Smooth muscle cell (in vitro differentiated cells): Measurements from ENCODE around the gene KIF7. TPM values are rescaled to one million over a fixed set of nuclear protein-coding genes. Genes with fewer than 3 reads are reported as not detected.

Experiments
- DNase-seq: peaks from one replicate; lab custom pipeline; 2025; ENCODE audit not compliant: unreplicated experiment; lab: John Stamatoyannopoulos, UW
- H2AFZ ChIP-seq: fragments of 200-600 bp; sonication (generic); 2 replicates; pipeline ENCODE4 v1.6.0; 2016; ENCODE audit warnings: antibody characterized with exemption, low read depth, mild to moderate bottlenecking
- H3F3A ChIP-seq: fragments of 200-600 bp; sonication (generic); 2 replicates; pipeline ENCODE4 v1.6.0; 2017; ENCODE audit warnings: antibody characterized with exemption, low read depth
- H3K27ac ChIP-seq: fragments of 200-600 bp; sonication (generic); 2 replicates; pipeline ENCODE4 v1.5.1; 2016; ENCODE audit warnings: low read depth, mild to moderate bottlenecking
- H3K27me3 ChIP-seq: fragments of 200-600 bp; sonication (generic); 2 replicates; pipeline ENCODE4 v1.6.1; 2016; ENCODE audit warnings: low read depth, mild to moderate bottlenecking
- H3K36me3 ChIP-seq: fragments of 200-600 bp; sonication (generic); 2 replicates; pipeline ENCODE4 v1.5.1; 2016; ENCODE audit warnings: low read depth
- H3K4me1 ChIP-seq: fragments of 200-600 bp; sonication (generic); 2 replicates; pipeline ENCODE4 v1.5.1; 2016; ENCODE audit warnings: low read depth
- H3K4me2 ChIP-seq: fragments of 200-600 bp; sonication (generic); 2 replicates; pipeline ENCODE4 v1.6.0; 2016; ENCODE audit warnings: mild to moderate bottlenecking
- H3K4me3 ChIP-seq: fragments of 200-600 bp; sonication (generic); 2 replicates; pipeline ENCODE4 v1.5.1; 2016; ENCODE audit warnings: mild to moderate bottlenecking
- H3K79me2 ChIP-seq: fragments of 200-600 bp; sonication (generic); 2 replicates; pipeline ENCODE4 v1.6.0; 2016; ENCODE audit warnings: low read depth, mild to moderate bottlenecking
- H3K9ac ChIP-seq: fragments of 200-600 bp; sonication (generic); 2 replicates; pipeline ENCODE4 v1.6.0; 2016; ENCODE audit warnings: low read depth
- H3K9me3 ChIP-seq: fragments of 200-600 bp; sonication (generic); replicated peaks from 2 replicates; pipeline ENCODE4 v1.5.1; 2016; ENCODE audit warnings: low read depth
- H4K20me1 ChIP-seq: fragments of 200-600 bp; sonication (generic); 2 replicates; pipeline ENCODE4 v1.6.0; 2016; ENCODE audit warnings: low read depth
- CTCF ChIP-seq: fragments of 200-600 bp; sonication (generic); IDR thresholded peaks from 2 replicates; pipeline ENCODE4 v1.5.1; 2017; ENCODE audit warnings: borderline replicate concordance, mild to moderate bottlenecking, antibody characterized with exemption; ENCODE audit not compliant: insufficient read depth, poor library complexity, severe bottlenecking
- WGBS: methylation state at CpG from one replicate; pipeline ENCODE4 v1.1.7; 2016; ENCODE audit warnings: low lambda C conversion rate; 5-methylcytosine and 5-hydroxymethylcytosine counted together
- polyA plus RNA-seq: library from polyadenylated mRNA; unstranded; fragments of >200 nt; fragmentation: Nextera tagmentation; extraction: Ambion mirVana; gene quantifications from 2 replicates; pipeline ENCODE4 v1.2.1, GENCODE V29; 2016
- total RNA-seq: library from RNA; depleted of rRNA; stranded (reverse); fragments of >200 nt; gene quantifications from 2 replicates; pipeline ENCODE4 v1.2.3, GENCODE V29; 2014

KIF7 gene, protein sequence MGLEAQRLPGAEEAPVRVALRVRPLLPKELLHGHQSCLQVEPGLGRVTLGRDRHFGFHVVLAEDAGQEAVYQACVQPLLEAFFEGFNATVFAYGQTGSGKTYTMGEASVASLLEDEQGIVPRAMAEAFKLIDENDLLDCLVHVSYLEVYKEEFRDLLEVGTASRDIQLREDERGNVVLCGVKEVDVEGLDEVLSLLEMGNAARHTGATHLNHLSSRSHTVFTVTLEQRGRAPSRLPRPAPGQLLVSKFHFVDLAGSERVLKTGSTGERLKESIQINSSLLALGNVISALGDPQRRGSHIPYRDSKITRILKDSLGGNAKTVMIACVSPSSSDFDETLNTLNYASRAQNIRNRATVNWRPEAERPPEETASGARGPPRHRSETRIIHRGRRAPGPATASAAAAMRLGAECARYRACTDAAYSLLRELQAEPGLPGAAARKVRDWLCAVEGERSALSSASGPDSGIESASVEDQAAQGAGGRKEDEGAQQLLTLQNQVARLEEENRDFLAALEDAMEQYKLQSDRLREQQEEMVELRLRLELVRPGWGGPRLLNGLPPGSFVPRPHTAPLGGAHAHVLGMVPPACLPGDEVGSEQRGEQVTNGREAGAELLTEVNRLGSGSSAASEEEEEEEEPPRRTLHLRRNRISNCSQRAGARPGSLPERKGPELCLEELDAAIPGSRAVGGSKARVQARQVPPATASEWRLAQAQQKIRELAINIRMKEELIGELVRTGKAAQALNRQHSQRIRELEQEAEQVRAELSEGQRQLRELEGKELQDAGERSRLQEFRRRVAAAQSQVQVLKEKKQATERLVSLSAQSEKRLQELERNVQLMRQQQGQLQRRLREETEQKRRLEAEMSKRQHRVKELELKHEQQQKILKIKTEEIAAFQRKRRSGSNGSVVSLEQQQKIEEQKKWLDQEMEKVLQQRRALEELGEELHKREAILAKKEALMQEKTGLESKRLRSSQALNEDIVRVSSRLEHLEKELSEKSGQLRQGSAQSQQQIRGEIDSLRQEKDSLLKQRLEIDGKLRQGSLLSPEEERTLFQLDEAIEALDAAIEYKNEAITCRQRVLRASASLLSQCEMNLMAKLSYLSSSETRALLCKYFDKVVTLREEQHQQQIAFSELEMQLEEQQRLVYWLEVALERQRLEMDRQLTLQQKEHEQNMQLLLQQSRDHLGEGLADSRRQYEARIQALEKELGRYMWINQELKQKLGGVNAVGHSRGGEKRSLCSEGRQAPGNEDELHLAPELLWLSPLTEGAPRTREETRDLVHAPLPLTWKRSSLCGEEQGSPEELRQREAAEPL (N-terminal part only)
- total RNA-seq (4.8 and 7.6 TPM in 2 replicates), polyA plus RNA-seq (7.4 and 7.6 TPM in 2 replicates)

GRCh38 chr15:89654847-89655805 lies at the start of gene KIF7:
Gene KIF7, minus strand, starts transcription at chr15:89655467. Its CDS starts 2,537 bp downstream, at chr15:89652930.
- DNase-seq: peak; percentile 36
- 2% methylated on average over 64 of the region's 87 CpGs for WGBS
- H3K9ac ChIP-seq: peak within 1 kb of the TSS; percentile 66

DNA sequence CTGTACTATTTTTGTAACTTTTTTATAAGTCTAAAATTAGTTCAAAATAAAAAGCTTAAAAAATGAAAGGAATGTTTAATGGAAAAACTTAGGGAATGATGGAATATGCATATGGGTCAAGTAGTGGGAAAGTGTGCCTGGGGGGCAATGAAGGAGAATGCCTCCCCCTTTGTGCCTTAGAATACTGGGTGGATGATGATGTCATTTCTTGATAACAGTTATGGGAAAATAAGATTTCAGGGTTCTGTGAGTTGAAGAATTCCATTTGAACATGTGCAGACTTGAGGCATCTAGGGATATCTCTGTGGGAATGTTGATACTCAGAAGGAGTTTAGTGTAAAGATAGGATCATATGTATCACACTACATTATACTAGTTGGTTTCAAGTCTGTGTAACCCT lies 49.1 kb upstream of the KIF7 start:
- H3K4me1 ChIP-seq: no peaks in the 10 kb centered on the region

More at GRCh38 chr15:89654847-89655805, at the start of gene KIF7:
- Histone ChIP-seq H3K27me3 (no peaks in the 10 kb centered on the region), H3K4me2 (peak within 1 kb of the TSS; percentile 97), H2AFZ (peak within 1 kb of the TSS; percentile 91), H3K4me3 (peak within 1 kb of the TSS; percentile 89), H4K20me1 (peaks cover 6% of the 10 kb centered on the region), H3K9me3 (no peaks in the 10 kb centered on the region), H3K36me3 (no peaks in the 10 kb centered on the region), H3K27ac (no peak within 1 kb of the TSS), H3K79me2 (peaks cover 11% of the 10 kb centered on the region), H3F3A (peaks cover 3% of the 10 kb centered on the region), H3K4me1 (peaks cover 7% of the 10 kb centered on the region)
- no peak for TF ChIP-seq CTCF

More for the DNA sequence above, 49.1 kb upstream of the KIF7 start:
- TF ChIP-seq CTCF: no peak
- Histone ChIP-seq H2AFZ (no peak overlapping the region), H3K36me3 (no peaks in the 10 kb centered on the region), H3K27me3 (peaks cover 21% of the 10 kb centered on the region), H3K4me3 (no peak overlapping the region), H3K79me2 (no peaks in the 10 kb centered on the region), H3K4me2 (no peak overlapping the region), H3K9me3 (no peaks in the 10 kb centered on the region), H3K27ac (no peak overlapping the region), H3F3A (no peaks in the 10 kb centered on the region), H4K20me1 (no peaks in the 10 kb centered on the region), H3K9ac (no peak overlapping the region)
- no peak for DNase-seq
